Sigmoid colon (tissue), 7 donors: ENCODE data around the gene APBA3. TPM values are rescaled to one million over a fixed set of nuclear protein-coding genes. Genes with fewer than 3 reads are reported as not detected.

ENCODE experiments used
- DNase-seq: peaks from one replicate; pipeline ENCODE4 v3.0.0-alpha.2; 2019
- H3K27ac ChIP-seq, 4 donors: fragments of 200-600 bp; sonication (generic); one replicate each; pipeline ENCODE4 v1.5.1; 2016 to 2019; ENCODE audit warnings: mild to moderate bottlenecking in 1 of 4
- H3K27me3 ChIP-seq, 3 donors: fragments of 200-600 bp; sonication (generic); one replicate each; pipeline ENCODE4 v1.5.1; 2019; ENCODE audit warnings: mild to moderate bottlenecking in 1 of 3
- H3K36me3 ChIP-seq, 4 donors: fragments of 200-600 bp; sonication (generic); one replicate each; pipeline ENCODE4 v1.5.1; 2016 to 2019
- H3K4me1 ChIP-seq, 4 donors: fragments of 200-600 bp; sonication (generic); one replicate each; pipeline ENCODE4 v1.5.1; 2017 to 2019
- H3K4me3 ChIP-seq, 4 donors: fragments of 200-600 bp; sonication (generic); one replicate each; pipeline ENCODE4 v1.5.1; 2017 to 2019; ENCODE audit warnings: mild to moderate bottlenecking in 2 of 4, moderate library complexity in 1 of 4
- H3K9me3 ChIP-seq, 4 donors: fragments of 200-600 bp in 3 of 4; sonication (generic) in 3 of 4; one replicate each; pipeline versions ENCODE4 v1.5.1 to v1.6.1; 2013 to 2019
- EP300 ChIP-seq, 4 donors: sonication (generic); formaldehyde crosslinking; IDR thresholded peaks; one replicate each; pipeline ENCODE4 v1.6.1; 2017; ENCODE audit warnings: antibody characterized with exemption in 4 of 4
- POLR2A ChIP-seq, 2 donors: fragments of 450-650 bp; IDR thresholded peaks; one replicate each; pipeline ENCODE4 v1.6.1; 2016; ENCODE audit warnings: antibody characterized with exemption in 2 of 2, mild to moderate bottlenecking in 2 of 2, moderate library complexity in 2 of 2
- POLR2AphosphoS5 ChIP-seq, 4 donors: sonication (generic); formaldehyde crosslinking; IDR thresholded peaks; one replicate each; pipeline ENCODE4 v1.6.1; 2017; ENCODE audit warnings: antibody characterized with exemption in 4 of 4
- WGBS, 2 donors: extraction: QIAGEN DNeasy Blood & Tissue Kit; methylation state at CpG; one replicate each; pipeline ENCODE4 v1.1.7; 2013; 5-methylcytosine and 5-hydroxymethylcytosine counted together
- intact Hi-C: fragments of 100-400 bp; cut with DNase I; formaldehyde crosslinking; loops from one replicate; pipeline ENCODE4 v1.15.1; 2023
- polyA plus RNA-seq, 3 donors: library from polyadenylated mRNA; stranded (reverse); fragments of 200-250 nt; gene quantifications; one replicate each; pipeline ENCODE4 v1.2.3, GENCODE V29; 2013
- total RNA-seq, 4 donors: library from RNA; depleted of rRNA; stranded (reverse); fragments of >200 nt; gene quantifications; one replicate each; pipeline ENCODE4 v1.1.0, GENCODE V29; 2016
- TF ChIP-seq, protein P1 (sequence below), 4 experiments: fragments of 450-650 bp in 3 of 4; fragments of 200-600 bp in 1 of 4; IDR thresholded peaks; one replicate each; pipeline ENCODE4 v1.5.1; 2016 to 2019; ENCODE audit warnings: antibody characterized with exemption in 4 of 4, mild to moderate bottlenecking in 3 of 4, moderate library complexity in 2 of 4
- donor health status: healthy with polysubstance abuse.
- donor health status: Bipolar disorder and iron deficiency.
- donor health status: healthy.

Gene APBA3
- total and polyA plus RNA-seq, 7 donors, result 12.0 to 42.9 (median 17.8) TPM

DNA sequence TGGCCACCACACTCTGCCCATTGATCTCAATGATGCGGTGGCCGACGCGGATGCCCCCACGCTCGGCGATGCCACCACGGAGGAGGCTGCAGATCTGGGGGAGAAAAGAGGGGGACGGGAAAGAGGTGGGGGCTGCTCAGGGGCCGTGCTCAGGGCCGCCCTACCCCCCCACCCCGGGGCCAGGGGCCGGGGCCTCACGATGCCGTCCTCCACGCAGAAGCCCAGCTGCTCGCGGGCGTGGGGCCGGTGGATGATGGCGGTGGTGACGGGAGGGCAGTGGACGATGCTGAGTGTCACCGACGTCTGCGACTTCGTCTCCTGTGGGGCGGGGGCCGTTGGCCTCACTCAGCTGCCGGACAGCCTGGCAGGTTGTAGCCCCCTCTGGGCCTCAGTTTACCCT lies 10.3 kb downstream of the APBA3 start:
- H3K27me3 ChIP-seq, result peaks cover 0 to 19% (median 0%) of the 10 kb centered on the region in 3 donors
- intact Hi-C loops, result no loop called here
- H3K4me1 ChIP-seq, result no peaks in the 10 kb centered on the region
- no peak overlapping the region for H3K27ac ChIP-seq
- DNase-seq, result no peak
- 94 to 96% methylated on average over 30 of the region's 30 CpGs for WGBS, 2 donors
- H3K36me3 ChIP-seq, result peaks cover 11 to 50% (median 30%) of the 10 kb centered on the region in 4 donors
- H3K4me3 ChIP-seq, result no peak overlapping the region
- TF ChIP-seq POLR2A (IDR thresholded peaks at IDR 0.05) (no peak), EP300 (IDR thresholded peaks at IDR 0.05) (no peak), POLR2AphosphoS5 (IDR thresholded peaks at IDR 0.05) (no peak)
- TF ChIP-seq, protein P1, sequence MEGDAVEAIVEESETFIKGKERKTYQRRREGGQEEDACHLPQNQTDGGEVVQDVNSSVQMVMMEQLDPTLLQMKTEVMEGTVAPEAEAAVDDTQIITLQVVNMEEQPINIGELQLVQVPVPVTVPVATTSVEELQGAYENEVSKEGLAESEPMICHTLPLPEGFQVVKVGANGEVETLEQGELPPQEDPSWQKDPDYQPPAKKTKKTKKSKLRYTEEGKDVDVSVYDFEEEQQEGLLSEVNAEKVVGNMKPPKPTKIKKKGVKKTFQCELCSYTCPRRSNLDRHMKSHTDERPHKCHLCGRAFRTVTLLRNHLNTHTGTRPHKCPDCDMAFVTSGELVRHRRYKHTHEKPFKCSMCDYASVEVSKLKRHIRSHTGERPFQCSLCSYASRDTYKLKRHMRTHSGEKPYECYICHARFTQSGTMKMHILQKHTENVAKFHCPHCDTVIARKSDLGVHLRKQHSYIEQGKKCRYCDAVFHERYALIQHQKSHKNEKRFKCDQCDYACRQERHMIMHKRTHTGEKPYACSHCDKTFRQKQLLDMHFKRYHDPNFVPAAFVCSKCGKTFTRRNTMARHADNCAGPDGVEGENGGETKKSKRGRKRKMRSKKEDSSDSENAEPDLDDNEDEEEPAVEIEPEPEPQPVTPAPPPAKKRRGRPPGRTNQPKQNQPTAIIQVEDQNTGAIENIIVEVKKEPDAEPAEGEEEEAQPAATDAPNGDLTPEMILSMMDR (IDR thresholded peaks at IDR 0.05), result no peak
- no peaks in the 10 kb centered on the region for H3K9me3 ChIP-seq

DNA sequence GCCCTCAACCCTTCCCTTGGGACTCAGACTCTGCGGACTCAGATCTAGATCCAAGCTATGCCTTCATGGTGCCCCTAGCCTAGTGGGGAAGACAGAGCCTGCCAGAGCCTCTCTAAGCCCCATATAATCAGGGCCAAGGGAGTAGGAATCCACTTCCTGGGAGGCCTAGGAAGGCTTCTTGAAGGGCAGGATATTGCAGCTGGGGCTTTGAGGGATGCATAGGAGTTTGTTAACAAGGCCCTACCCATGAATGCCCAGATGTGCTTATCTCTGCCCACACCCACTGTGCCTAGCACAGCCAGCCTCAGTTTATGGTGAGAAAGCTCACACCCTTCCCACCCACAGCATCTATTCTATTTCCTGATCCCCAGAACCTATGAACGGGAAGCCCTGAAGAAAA lies 11.3 kb downstream of the APBA3 start:
- TF ChIP-seq POLR2A (IDR thresholded peaks at IDR 0.05) (no peak), EP300 (IDR thresholded peaks at IDR 0.05) (no peak), POLR2AphosphoS5 (IDR thresholded peaks at IDR 0.05) (no peak)
- TF ChIP-seq, protein P1 (IDR thresholded peaks at IDR 0.05), result no peak
- no peak for DNase-seq
- H3K27ac ChIP-seq, result no peak overlapping the region
- H3K27me3 ChIP-seq, result peaks cover 0 to 21% (median 0%) of the 10 kb centered on the region in 3 donors
- H3K4me3 ChIP-seq, result no peak overlapping the region
- peaks cover 11 to 50% (median 30%) of the 10 kb centered on the region in 4 donors for H3K36me3 ChIP-seq
- intact Hi-C loops, result no loop called here
- 97 to 98% methylated on average over 2 of the region's 2 CpGs for WGBS, 2 donors
- H3K4me1 ChIP-seq, result no peaks in the 10 kb centered on the region
- H3K9me3 ChIP-seq, result no peaks in the 10 kb centered on the region

DNA sequence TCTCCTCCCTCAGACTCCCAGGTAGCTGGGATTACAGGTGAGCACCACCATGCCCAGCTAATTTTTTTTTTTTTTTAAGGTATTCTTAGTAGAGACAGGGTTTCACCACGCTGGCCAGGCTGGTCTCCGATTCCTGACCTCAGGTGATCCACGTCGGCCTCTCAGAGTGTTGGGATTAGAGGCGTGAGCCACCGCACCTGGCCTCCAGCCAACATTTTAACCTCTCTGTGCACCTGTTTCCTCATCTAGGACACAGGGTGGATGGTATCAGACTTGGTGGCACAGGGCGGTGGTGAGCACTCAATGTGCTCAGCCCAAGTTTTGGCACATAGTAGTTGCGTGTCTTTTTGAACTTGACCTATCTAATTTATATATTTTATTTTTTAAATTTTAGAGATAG lies 12.5 kb downstream of the APBA3 start:
- DNase-seq, result no peak
- 40 to 74% methylated on average over 8 of the region's 8 CpGs for WGBS, 2 donors
- no peaks in the 10 kb centered on the region for H3K4me1 ChIP-seq
- peaks cover 11 to 46% (median 28%) of the 10 kb centered on the region in 4 donors for H3K36me3 ChIP-seq
- TF ChIP-seq, protein P1 (IDR thresholded peaks at IDR 0.05), result no peak
- TF ChIP-seq POLR2A (IDR thresholded peaks at IDR 0.05) (no peak), EP300 (IDR thresholded peaks at IDR 0.05) (no peak), POLR2AphosphoS5 (IDR thresholded peaks at IDR 0.05) (no peak)
- no peak overlapping the region for H3K27ac ChIP-seq
- H3K4me3 ChIP-seq, result no peak overlapping the region
- no peaks in the 10 kb centered on the region for H3K9me3 ChIP-seq
- H3K27me3 ChIP-seq, result peaks cover 0 to 21% (median 0%) of the 10 kb centered on the region in 3 donors
- intact Hi-C loops, result no loop called here

DNA sequence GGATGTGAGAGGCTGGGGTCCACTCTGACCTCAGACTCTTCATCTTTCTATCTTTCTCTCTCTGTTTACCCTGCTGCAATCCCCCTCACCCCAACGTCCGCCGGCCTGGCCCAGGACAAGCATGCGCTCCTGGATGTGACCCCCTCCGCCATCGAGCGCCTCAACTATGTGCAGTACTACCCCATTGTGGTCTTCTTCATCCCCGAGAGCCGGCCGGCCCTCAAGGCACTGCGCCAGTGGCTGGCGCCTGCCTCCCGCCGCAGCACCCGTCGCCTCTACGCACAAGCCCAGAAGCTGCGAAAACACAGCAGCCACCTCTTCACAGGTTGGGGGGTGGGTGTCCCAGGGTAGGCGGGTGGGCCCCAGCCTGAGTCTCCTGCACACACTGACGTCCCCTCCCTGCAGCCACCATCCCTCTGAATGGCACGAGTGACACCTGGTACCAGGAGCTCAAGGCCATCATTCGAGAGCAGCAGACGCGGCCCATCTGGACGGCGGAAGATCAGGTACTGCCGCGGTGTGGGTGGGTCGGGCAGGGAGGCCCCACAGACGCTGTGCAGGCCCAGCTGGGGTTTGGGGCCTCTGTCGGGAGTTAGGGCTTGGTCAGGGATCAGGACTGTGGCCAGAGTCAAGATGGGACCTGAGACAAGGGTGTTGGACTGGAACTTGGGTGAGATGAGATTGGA lies 15.0 kb downstream of the APBA3 start:
- Histone ChIP-seq H3K36me3 (peaks cover 3 to 22% (median 15%) of the 10 kb centered on the region in 4 donors), H3K4me3 (no peak overlapping the region), H3K4me1 (no peaks in the 10 kb centered on the region), H3K27ac (no peak overlapping the region), H3K9me3 (no peaks in the 10 kb centered on the region), H3K27me3 (peaks cover 0 to 21% (median 0%) of the 10 kb centered on the region in 3 donors)
- TF ChIP-seq POLR2AphosphoS5 (IDR thresholded peaks at IDR 0.05) (no peak), EP300 (IDR thresholded peaks at IDR 0.05) (no peak), POLR2A (IDR thresholded peaks at IDR 0.05) (no peak)
- TF ChIP-seq, protein P1 (IDR thresholded peaks at IDR 0.05), result no peak
- intact Hi-C loops, result no loop called here
- WGBS, 2 donors, result 77 to 89% methylated on average over 31 of the region's 31 CpGs
- no peak for DNase-seq
